Activated effector memory CD4-positive, alpha-beta T cell treated with anti-CD3 and anti-CD28 coated beads, Interleukin-2, amount 50 U/mL, for 16 hours (primary cell): Measurements from ENCODE around the gene CLEC12A.
"Not testable (repeated sequence)": the region's sequence is repeated elsewhere in the genome, so short reads cannot be mapped to it uniquely, and the experiment has no call there.

Experiments used
- DNase-seq: peaks from one replicate; pipeline ENCODE4 v3.0.0-alpha.2; 2020

Gene CLEC12A

DNA sequence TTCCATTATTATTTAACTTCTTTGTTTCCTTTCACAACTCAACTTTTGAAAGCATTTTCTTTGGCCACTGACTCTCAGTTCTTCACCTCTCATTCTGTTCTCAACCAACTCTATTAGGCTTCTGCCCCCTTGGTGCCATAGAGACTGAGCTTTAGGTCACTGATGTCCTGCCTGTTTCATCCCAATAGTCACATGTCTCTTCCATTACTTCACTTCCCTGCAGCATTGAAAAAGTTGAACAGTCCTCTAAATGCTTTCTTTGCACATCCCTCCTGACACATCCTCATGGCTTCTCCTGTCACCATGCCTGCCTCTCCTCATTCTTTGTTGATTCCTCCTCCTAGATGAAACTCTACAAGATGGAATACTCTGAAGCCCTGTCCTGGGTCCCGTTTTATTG lies 2.7 kb downstream of the CLEC12A start:
- DNase-seq, result no peak

DNA sequence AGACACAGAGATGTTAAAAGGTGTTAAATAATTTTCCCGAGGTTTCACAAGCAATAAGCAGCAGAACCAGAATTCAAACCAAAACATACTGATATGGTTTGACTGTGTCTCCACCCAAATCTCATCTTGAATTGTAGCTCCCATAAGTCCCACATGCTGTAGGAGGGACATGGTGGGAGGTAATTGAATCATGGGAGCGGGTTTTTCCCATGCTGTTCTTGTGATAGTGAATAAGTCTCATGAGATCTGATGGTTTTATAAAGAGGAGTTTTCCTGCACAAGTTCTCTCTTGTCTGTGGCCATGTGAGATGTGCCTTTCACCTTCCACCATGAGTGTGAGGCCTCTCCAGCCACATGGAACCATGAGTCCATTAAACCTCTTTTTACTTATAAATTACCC lies 3.5 kb downstream of the CLEC12A start:
- DNase-seq, result not testable (repeated sequence)

DNA sequence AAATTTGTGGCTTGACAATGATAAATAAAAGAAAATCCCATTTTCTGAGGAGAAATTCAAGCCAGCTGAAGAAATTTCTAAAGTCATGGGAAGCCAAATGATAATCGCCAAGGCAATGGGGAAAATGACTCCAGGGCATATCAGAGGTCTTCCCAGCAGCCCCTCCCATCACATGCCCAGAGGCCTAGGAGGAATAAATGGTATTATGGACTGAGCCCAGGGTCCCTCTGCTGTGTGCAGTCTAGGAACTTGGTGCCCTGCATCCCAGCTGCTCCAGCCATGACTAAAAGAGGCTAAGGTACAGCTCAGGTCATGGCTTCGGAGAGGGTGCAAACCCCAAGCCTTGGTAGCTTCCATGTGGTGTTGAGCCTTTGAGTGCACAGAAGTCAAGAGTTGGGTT lies 4.4 kb downstream of the CLEC12A start:
- DNase-seq, result no peak

DNA sequence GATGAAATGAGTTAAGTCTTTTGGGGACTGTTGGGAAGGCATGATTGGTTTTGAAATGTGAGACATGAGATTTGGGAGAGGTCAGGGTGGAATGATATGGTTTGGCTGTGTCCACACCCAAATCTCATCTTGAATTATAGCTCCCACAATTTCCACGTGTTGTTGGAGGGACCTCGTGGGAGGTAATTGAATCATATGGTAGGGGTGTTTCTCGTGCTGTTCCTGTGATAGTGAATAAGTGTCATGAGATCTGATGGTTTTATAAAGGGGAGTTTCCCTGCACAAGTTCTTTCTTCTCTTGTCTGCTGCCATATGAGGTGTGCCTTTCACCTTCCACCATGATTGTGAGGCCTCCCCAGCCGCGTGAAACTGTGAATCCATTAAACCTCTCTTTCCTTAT lies 5.4 kb downstream of the CLEC12A start:
- DNase-seq, result not testable (repeated sequence)

DNA sequence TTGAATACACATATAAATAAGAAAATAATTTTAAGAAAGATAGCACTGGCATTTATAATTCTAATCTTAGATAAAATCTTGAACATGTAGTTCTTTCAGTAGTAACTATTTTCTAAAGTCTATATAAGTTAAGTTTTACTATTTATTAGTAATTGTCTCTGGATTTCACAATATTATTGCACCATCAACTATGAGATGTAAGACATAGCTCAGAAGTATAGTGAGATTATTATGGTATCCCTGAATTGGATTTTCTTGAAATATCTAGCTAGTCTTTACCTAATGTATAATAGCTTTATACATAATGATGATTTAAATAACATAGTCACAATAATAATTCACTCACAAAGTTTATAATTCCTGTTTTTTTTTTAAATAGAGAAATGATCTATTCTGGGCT lies 6.7 kb downstream of the CLEC12A start:
- no peak for DNase-seq

DNA sequence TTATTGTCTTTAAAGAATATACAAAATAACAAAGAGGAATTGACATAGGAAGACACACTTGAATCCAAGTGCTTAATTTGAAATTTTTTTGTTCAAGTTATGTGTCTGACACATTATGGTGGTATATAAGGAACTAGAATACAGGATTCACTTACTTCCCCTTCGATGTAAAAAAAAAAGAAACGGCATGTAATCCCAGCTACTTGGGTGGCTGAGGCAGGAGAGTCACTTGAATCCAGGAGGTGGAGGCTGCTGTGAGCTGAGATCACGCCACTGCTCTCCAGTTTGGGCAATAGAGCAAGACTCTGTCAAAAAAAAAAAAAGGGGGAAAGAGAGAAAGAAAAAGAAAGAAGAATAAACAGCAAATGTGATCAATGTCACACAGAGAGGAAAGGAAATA lies 8.9 kb downstream of the CLEC12A start:
- no peak for DNase-seq

DNA sequence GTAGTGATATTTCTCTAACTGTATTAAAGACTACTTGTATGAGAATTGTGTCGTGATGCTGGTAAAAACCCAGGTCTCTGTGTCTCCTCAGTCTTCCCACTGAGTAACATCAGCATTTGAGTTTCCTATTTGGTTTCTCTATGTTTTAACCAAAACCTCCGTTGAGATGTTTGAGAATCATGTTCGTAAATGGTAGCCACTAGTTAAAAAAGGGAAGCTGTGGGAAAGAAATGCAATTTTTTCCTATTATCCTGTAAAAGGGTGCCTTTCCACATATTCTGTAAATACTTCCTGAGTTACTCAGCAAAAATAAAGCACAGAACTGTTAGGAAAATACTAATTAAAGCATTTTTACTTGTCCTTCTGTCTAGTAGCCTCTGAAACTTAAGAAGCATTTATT lies 20.7 kb downstream of the CLEC12A start:
- DNase-seq, result no peak

DNA sequence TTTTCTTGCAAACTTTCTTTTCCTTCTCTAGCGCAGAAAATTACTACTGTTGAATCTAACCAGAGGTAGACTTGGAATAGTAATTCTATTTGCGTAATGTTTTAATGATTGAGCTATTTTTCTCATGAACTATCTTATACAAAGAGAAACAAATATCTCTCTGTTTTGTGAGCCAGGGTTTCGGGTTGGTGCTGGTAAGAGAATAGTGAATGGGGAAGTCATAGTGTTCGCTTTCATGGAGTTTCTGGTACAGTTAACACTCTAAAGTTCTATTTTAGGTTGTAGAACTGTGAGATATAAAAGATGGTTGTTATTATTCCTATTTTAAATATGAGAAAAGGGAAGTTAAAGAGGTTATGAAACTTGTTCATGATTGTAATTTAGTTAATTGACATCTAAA lies 21.1 kb downstream of the CLEC12A start:
- DNase-seq, result no peak

DNA sequence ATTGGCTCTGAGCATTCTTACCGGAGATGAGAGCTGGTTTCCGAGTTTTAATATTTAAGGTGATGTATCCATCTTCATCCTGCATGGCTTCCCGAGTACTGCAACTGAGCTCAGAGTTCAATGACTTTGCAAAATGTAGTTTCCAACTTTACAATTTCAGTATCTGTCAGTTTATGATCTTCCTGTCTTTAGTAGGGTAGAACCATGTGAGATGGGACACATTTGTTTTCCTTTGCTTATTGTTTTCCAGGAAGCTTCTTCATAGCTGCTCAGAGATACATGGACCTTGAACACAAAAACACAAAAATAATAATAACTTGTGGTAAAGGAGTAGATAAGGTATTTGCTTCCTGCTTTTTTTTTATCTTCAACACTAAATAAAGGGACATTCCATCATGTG lies 27.8 kb downstream of the CLEC12A start, which contains the start of gene CLEC1B:
Gene CLEC1B, minus strand, starts transcription at position 106 of the 400 bp plus-strand sequence. Its CDS starts 21 bp downstream, at position 85.
- no peak for DNase-seq

DNA sequence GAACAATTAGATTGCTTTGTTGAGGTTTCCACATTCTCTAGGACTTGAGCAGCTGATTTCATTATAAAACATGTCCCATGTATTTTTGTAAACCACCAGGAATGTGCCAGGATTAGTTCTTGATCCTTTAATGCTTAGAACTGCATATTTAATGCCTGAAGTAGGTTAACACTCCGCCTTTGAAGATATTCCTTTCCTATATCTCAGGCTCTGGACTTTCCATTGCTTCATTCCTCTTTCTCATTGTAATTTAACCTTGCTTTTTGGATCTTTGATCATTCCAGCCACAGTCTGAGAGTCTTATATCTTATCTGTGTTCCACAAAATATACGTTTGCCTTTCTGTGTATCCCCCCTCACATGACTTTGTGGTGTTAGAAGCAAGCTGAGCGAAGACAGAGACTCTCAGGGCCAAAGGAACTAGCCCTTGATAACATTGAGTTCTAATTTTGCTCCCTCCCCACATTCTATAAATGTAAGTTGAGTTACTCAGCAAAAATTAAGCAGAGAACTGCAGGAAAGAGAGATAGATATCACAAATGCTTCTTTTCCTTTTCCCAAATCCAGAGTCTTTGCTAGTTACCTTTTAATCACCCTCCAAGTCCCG lies 30.1 kb downstream of the CLEC12A start:
- no peak for DNase-seq

DNA sequence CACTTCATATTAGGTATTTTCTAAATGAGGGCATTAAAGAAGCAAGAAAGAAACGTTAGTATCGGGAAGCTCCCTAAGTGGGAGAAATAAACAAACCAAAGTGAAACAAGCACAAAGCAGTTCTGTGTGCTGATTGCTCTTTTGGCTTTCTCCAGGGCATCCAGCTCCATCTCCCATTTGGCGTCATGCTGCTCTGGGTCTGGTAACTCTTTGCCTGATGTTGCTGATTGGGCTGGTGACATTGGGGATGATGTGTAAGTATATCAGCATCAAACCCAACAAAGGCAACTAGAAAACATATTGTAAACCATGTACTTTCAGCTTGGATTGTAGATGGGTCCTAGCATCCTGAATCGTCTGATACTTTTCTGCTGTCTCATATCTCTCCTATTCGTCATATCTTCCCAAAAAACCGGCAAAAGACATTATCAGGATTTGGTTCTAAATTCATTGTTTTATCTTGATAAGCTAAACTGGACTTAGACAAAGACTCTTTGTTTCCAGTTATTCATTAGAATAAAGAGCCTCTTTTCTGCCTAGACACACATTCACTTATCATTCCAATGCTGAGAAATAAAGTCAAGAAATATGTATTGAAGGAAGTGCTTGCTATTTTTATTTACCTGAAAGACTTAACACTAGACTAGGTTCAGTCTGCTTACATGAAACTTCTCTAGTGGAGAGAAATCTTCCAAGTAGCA lies 41.6 kb downstream of the CLEC12A start:
- DNase-seq, result no peak

DNA sequence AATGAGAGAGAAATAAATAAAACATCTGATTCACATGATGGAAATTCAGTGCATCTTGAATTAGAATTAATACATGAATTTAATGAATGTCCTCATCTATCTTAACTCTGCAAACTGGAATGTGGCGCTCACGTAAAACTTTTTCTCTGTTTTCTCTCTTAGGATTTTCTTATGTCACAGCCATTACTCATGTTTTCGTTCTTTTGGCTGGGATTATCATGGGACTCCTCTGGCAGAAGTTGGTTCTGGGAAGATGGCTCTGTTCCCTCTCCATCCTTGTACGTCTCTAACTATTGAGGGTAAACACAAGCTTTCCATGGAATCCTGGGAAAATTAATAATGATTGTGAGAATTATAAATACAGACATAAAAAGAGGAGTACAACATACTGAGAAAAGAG lies 44.2 kb downstream of the CLEC12A start:
- no peak for DNase-seq

DNA sequence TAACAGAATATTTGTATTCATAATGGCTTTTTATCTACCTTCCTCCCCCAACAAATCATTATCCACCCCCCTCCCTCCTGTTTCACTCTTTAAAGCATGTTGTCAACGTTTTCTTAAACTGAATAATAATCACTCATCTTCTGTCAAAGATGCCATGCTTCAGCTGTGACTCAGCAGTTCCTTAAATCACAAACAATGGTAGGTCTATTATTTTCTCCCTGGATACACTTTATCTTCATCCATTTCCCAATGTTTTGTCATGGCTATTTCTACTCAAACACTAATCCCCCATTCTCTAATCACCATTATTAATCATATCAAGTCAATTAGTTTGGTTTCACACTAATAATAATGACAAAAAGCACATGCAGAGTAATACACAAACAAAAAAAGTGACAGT lies 45.7 kb downstream of the CLEC12A start:
- DNase-seq, result no peak

DNA sequence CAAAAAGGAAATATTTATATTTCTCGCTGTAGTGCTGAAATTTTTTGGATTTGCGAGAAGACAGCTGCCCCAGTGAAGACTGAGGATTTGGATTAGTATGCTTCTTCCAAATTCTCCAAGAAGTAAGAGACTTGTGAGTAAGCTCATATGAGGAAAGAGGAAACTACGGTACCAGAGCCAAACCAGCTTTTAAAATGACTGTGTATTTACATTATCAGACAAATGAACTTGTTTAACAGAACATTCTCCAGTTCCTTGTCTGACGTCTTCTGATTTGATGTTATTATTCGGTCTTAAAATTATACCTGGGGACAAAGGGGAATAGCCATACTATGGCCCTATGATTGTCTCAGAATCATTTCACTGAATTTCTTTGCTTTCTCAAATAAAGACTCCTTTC lies 47.2 kb downstream of the CLEC12A start:
- no peak for DNase-seq

DNA sequence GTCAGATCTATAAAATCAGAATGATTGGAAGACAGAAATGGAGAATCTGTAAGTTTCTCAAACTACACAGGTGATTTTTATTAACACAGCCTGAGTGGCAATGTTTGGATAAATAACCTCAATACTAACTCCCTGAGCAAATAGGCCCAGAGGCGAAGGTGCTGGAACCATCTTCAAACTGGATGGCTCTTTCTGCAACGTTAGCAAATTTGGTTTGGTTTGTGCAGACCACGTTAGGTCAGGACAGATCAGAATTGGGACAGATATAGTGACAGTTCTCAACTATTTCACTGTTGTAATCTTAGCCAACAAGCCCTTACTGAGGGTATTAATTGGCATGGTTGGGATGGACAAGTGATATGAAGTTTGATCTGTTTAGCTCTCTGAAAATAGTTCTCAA lies 50.1 kb downstream of the CLEC12A start:
- DNase-seq, result no peak

DNA sequence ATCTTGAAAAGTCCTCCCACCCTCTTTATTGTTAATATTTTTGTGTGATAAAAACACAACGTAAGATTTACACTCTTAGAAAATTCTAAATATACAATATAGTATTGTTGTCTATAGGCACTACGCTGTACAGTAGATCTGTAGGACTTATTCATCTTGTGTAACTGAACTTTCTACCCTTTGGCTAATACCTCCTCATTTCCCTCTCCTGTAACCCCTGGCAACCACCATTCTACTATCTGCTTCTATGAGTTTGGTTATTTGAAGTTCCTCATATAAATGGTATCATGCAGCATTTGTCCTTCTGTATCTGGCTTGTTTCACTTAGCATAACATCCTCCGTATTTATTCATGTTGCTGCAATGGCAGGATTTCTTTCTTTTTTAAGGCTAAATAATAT lies 54.0 kb downstream of the CLEC12A start:
- no peak for DNase-seq

DNA sequence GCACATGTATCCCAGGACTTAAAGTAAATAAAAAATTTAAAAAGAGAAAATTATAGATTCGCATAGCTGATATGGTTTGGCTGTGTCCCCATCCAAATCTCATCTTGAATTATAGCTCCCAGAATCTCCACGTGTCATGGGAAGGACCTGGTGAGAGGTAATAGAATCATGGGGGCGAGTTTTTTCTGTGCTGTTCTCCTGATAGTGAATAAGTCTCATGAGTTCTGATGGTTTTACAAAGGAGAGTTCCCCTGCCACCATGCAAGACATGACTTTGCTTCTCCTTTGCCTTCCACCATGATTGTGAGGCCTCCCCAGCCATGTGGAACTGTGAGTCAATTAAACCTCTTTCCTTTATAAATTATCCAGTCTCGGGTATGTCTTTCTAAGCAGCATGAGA lies 55.5 kb downstream of the CLEC12A start:
- not testable (repeated sequence) for DNase-seq

DNA sequence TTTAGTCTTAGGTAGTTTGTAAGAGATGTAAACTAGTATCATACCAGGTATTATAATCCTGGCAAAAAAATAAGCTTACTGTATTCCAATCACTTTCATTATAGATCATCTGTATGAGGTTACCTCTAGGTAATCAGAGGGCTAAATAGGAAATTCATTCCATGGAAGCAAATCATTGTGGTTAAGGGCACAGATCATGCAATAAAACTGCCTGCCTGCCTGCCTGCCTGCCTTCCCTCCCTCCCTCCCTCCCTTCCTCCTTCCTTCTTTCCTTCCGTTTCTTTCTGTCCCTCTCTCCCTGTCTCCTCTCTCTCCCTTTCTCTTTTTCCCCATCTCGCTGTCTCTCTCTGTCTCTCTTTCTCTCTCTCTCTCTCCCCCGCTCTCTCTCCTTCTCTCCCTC lies 56.1 kb downstream of the CLEC12A start:
- no peak for DNase-seq

DNA sequence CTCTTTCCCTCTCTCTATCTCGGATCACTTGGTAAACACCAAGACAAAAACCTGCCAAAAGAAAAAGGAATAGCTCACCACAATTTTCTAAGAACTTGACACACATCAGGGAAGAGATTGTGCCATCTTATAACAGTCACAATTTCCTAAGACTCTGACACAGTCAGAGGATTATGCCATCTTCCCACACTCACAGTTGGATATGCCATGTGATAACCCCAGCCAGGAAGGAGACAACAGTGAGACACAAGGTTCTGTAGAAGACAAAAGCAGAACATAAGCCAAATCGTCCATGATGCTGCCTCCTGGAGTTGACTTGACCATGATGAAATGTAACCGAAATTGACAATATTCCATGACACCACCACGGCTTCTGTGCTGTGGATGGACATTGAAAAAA lies 56.5 kb downstream of the CLEC12A start:
- DNase-seq, result no peak

DNA sequence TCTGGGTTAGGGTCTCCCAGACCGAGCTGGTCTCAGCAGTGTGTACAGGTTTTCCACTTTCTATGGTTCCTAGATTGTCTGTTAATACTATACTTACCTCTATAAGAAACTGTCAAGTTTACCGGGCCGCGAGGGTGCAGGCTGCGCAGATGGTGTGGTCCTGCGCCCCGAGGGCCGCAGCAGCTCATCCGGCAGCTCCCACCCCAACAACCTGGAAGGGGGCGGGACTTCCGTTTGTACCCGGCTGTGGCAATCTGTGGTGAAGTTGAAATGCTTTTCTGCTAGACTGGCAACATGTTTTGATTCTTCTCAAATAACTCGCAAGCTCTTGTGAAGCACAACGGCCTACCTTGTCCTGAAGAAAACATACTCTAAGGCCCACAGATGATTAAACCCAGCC lies 59.2 kb downstream of the CLEC12A start, which contains the start of gene CLEC9A:
Gene CLEC9A, plus strand, starts transcription at position 237 of the 400 bp plus-strand sequence. CDS start 22,006 bp downstream, outside the sequence.
- DNase-seq, result no peak

DNA sequence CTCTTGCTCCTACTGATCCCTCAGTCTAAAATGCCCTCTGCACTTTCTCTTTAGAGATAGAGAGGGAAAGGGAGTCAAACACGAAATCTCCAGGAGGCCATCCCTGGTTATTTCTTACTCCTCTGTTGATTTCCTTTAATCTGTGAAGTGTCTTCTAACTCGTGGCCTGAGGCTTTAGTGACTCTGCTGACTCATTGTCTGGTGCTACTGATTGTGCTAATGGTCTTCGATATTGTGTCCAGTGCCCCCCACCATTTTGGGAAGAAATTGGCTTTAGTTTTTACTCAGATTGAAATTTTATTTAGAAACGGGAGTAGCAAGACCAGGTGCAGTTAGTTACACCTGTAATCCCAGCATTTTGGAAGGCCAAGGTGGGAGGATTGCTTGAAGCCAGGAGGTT lies 60.1 kb downstream of the CLEC12A start:
- DNase-seq, result no peak

DNA sequence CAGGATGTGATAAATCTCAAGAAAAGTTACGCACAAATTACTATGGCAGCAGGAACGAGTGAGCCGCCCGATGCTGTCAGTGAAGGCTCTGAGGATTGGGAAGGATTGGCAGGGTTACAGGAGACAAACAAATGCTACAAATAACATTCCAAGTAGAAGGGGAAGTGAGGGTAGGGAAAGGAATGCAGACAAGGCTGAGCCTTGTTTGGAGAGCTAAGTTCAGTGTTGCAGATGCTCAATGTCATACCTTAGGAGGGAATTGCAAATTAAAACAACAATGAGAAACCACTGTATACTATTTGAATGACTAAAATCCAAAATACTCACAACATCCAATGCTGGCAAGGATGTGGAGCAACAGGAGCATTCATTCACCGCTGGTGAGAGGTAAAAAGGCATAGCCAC lies 60.6 kb downstream of the CLEC12A start:
- no peak for DNase-seq

DNA sequence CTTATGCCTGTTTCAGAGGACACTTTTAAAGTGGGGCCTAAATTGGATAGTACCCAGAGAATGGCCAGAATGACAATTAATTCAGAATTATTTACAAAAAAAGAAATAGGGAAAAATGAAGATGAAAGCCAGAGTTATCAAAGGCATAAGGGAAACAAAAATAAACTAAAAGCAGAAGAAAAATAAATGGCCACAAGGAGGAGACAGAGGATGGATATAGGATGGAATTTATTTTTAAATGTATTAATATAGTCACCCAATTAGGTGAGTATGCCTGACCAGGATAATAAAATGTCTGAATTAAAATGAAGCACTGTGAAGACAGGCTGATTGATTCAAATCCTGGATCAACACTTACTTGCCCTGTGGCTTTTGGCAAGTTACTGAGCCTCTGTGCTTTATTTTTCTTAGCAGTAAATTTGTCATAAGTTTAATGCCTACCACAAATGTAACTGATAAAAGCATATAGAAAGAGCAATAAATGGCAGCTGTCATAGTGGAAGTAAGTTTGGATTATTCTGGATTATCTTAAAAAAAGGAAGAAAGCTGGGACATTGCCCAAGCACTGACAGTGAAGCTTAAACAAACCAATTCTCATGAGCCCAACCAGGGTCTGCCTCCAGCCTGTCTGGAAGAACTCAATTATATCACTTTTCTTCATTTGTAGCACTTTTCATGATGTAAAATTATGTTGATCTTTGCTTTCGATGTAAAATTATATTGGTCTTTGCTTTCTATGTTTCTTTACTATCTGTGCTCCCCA lies 62.8 kb downstream of the CLEC12A start:
- no peak for DNase-seq
